Testis (tissue), 5 donors: ENCODE data around the gene NLRP8. TPM values are rescaled to one million over a fixed set of nuclear protein-coding genes. Genes with fewer than 3 reads are reported as not detected.

Experiments used
- DNase-seq: peaks from one replicate; pipeline ENCODE4 v3.0.0-alpha.2; 2019
- H3K27ac ChIP-seq, 2 donors: fragments of 200-600 bp; sonication (generic); one replicate each; pipeline ENCODE4 v1.5.1; 2019
- H3K27me3 ChIP-seq: fragments of 200-600 bp; sonication (generic); one replicate; pipeline ENCODE4 v1.5.1; 2019
- H3K36me3 ChIP-seq: fragments of 200-600 bp; sonication (generic); one replicate; pipeline ENCODE4 v1.5.1; 2017; ENCODE audit warnings: low read depth; ENCODE audit errors: missing control alignments
- H3K4me1 ChIP-seq: fragments of 200-600 bp; sonication (generic); one replicate; pipeline ENCODE4 v1.5.1; 2019
- H3K4me3 ChIP-seq, 2 donors: fragments of 200-600 bp; sonication (generic); one replicate each; pipeline ENCODE4 v1.5.1; 2017 to 2019
- H3K9me3 ChIP-seq: fragments of 200-600 bp; sonication (generic); one replicate; pipeline ENCODE4 v1.5.1; 2017
- POLR2A ChIP-seq: fragments of 450-650 bp; IDR thresholded peaks from one replicate; pipeline ENCODE4 v1.6.1; 2017; ENCODE audit warnings: antibody characterized with exemption, mild to moderate bottlenecking, moderate library complexity
- WGBS, 2 donors: methylation state at CpG; one replicate each; pipeline ENCODE4 v1.1.5; 2018; 5-methylcytosine and 5-hydroxymethylcytosine counted together
- intact Hi-C: fragments of 100-400 bp; cut with DNase I; formaldehyde crosslinking; loops from one replicate; pipeline ENCODE4 v1.15.1; 2023; ENCODE audit warnings: low total_unique reads
- long read RNA-seq, 2 donors: transcript quantifications; one replicate each; lab custom pipeline, GENCODE V29; 2026
- polyA plus RNA-seq: library from polyadenylated mRNA; stranded (reverse); fragments of 350-450 nt; fragmentation: Illumina TruSeq; extraction: RNeasy Lipid Tissue Mini Kit (QIAGEN cat#74804); gene quantifications from one replicate; pipeline ENCODE4 v1.2.3, GENCODE V29; 2014; ENCODE audit warnings: low read depth, low replicate concordance; ENCODE audit not compliant: insufficient read depth
- total RNA-seq, 2 donors: library from RNA; depleted of rRNA; stranded (reverse); fragments of >200 nt; gene quantifications; one replicate each; pipeline ENCODE4 v1.2.3, GENCODE V29; 2016
- TF ChIP-seq, protein P1 (sequence below), 3 experiments: fragments of 450-650 bp in 2 of 3; fragments of 200-600 bp in 1 of 3; sonication (generic) in 1 of 3; IDR thresholded peaks; one replicate each; pipeline ENCODE4 v1.5.1; 2016 to 2019; ENCODE audit warnings: antibody characterized with exemption in 3 of 3, mild to moderate bottlenecking in 2 of 3, moderate library complexity in 1 of 3

NLRP8 gene
- total RNA-seq (under 1 TPM; 0.39 to 0.56 TPM), polyA plus RNA-seq (0.13 TPM)
- long read RNA-seq, donor 1, result 0 reads
- long read RNA-seq, donor 2, result 0 reads

DNA sequence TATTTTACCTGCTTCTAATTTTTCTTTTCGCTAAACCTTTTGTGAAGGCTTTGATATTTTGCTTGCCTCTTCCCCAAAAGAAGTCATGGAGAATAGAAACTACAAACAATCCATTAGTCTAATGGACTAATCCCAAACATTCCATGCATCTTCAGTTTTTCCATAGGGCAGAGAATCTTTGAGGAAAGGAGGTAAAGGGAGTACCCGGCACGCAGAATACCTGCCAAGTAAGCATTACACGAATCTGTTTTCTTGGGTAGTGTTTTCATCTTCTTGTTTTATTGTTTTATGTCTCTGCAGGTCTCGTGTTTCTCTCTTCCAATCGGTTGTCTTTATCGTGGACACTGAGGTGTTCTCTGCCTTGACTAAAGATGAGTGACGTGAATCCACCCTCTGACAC is at the start of gene NLRP8:
Gene NLRP8 (plus strand): TSS at position 301 of the 400 bp plus-strand sequence.
- H3K9me3 ChIP-seq, result no peaks in the 10 kb centered on the region
- H3K4me3 ChIP-seq, result no peak within 1 kb of the TSS
- no peaks in the 10 kb centered on the region for H3K36me3 ChIP-seq
- 81 to 82% methylated on average over 8 of the region's 8 CpGs for WGBS, 2 donors
- H3K27me3 ChIP-seq, result no peaks in the 10 kb centered on the region
- DNase-seq, result no peak
- TF ChIP-seq POLR2A, result no peak
- TF ChIP-seq, protein P1, sequence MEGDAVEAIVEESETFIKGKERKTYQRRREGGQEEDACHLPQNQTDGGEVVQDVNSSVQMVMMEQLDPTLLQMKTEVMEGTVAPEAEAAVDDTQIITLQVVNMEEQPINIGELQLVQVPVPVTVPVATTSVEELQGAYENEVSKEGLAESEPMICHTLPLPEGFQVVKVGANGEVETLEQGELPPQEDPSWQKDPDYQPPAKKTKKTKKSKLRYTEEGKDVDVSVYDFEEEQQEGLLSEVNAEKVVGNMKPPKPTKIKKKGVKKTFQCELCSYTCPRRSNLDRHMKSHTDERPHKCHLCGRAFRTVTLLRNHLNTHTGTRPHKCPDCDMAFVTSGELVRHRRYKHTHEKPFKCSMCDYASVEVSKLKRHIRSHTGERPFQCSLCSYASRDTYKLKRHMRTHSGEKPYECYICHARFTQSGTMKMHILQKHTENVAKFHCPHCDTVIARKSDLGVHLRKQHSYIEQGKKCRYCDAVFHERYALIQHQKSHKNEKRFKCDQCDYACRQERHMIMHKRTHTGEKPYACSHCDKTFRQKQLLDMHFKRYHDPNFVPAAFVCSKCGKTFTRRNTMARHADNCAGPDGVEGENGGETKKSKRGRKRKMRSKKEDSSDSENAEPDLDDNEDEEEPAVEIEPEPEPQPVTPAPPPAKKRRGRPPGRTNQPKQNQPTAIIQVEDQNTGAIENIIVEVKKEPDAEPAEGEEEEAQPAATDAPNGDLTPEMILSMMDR (IDR thresholded peaks at IDR 0.05), result no peak
- no peak within 1 kb of the TSS for H3K27ac ChIP-seq
- H3K4me1 ChIP-seq, result no peaks in the 10 kb centered on the region
- intact Hi-C loops, result no loop called here

DNA sequence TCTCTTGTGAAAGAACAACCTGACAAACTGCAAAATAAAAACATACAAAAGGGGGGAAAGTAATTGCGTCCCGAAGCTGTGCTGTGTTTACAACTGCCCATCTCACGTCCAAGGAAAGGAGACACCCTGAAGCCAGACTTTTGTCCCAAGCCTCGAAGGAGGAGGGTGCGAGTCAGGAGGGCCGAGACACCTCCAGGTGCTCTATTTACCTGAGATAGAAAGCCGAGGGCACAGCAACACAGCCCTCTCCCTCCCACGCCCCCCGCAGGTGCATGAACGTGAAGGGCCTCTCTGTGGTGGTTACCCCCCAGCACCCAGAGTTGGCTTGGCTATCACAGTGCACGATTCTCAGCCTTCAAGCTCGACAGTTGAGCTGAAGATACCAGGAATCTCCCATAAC is 48.7 kb upstream of the NLRP8 start:
- Histone ChIP-seq H3K36me3 (no peaks in the 10 kb centered on the region), H3K4me3 (no peak overlapping the region), H3K4me1 (no peaks in the 10 kb centered on the region), H3K27me3 (no peaks in the 10 kb centered on the region), H3K9me3 (no peaks in the 10 kb centered on the region), H3K27ac (no peak overlapping the region)
- DNase-seq, result no peak
- no peak for TF ChIP-seq POLR2A
- TF ChIP-seq, protein P1 (IDR thresholded peaks at IDR 0.05), result no peak
- intact Hi-C loops, result no loop called here
- WGBS, 2 donors, result 78 to 82% methylated on average over 12 of the region's 12 CpGs

DNA sequence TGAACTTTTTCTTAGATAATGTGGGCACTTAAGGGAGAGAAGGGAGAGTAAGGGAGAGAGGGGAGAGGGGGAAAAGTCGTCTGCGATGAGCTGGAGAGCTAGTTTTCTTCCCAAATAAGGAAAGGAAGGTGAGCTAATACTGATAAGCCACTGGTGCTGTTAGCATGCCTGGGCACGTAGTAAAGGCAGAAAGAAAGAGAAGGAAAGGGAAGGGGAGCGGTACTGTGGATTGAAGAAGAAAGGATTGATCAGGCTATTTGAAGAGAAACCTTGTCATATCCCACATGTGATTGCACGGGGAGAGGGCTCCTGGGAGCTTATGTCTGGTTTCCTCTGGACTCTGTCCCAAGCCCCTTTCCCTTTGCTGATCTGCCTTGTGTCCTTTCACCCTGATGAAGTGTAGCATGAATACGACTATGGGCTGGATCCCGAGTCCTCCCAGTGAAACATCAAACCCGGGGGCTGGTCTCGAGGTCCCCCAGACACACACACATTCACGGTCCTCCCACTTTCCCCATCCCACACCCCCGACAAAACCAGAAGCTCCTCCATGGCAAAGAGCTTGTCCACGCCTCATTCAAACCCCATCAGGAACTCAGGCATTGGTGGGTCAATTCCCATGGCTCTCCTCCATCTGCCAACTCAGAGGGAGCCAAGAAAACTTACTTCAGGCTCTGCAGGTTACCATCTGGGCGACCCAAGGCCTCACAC is 46.1 kb upstream of the NLRP8 start:
- intact Hi-C loops, result no loop called here
- 55 to 56% methylated on average over 13 of the region's 13 CpGs for WGBS, 2 donors
- no peak overlapping the region for H3K4me3 ChIP-seq
- no peaks in the 10 kb centered on the region for H3K36me3 ChIP-seq
- H3K27ac ChIP-seq, result no peak overlapping the region
- no peak for TF ChIP-seq POLR2A
- TF ChIP-seq, protein P1 (IDR thresholded peaks at IDR 0.05), result no peak
- no peaks in the 10 kb centered on the region for H3K4me1 ChIP-seq
- no peaks in the 10 kb centered on the region for H3K9me3 ChIP-seq
- H3K27me3 ChIP-seq, result no peaks in the 10 kb centered on the region
- no peak for DNase-seq

DNA sequence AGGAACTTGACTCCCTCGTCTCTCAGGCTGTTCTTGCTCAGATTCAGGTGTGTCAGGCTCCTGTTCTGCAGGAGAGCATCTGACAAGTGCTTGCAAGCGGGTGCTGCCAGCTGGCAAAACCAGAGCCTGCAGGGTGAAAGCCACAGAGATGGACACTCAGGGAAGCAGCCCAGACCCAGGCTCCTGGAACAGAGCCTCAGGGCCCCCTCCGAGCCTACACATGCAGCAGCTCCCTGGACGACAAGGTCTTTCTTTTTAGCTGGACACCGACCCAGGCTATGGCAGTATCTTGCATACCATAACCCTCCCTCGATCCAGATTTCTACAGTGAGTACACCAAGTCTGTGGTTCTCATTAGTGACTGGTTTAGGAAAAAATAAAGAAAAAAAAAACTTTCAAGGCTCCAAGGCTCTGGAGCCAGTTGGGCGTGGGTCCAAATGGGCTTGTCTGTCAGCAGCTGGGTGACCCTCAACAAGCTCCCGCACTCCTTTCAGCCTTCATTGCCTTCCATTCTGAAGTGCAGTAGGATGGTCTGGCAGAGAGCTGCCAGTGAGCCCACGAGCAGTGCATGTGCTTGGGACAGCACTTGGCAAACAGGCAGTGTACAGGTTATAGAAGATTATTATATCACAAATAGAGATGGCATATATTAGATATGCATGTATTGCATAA is 45.4 kb upstream of the NLRP8 start:
- Histone ChIP-seq H3K9me3 (no peaks in the 10 kb centered on the region), H3K27me3 (no peaks in the 10 kb centered on the region), H3K27ac (no peak overlapping the region), H3K4me1 (no peaks in the 10 kb centered on the region), H3K36me3 (no peaks in the 10 kb centered on the region), H3K4me3 (no peak overlapping the region)
- no peak for DNase-seq
- TF ChIP-seq POLR2A, result no peak
- TF ChIP-seq, protein P1 (IDR thresholded peaks at IDR 0.05), result no peak
- intact Hi-C loops, result no loop called here
- 63 to 68% methylated on average over 9 of the region's 9 CpGs for WGBS, 2 donors
